RPMI7951 (cell line): ENCODE data around the gene MAGI2. TPM values are rescaled to one million over a fixed set of nuclear protein-coding genes. Genes with fewer than 3 reads are reported as not detected.
"Not testable (repeated sequence)": the region's sequence is repeated elsewhere in the genome, so short reads cannot be mapped to it uniquely, and the experiment has no call there.

Source experiments
- DNase-seq: peaks from one replicate; pipeline ENCODE4 v3.0.0-alpha.2; 2012; ENCODE audit warnings: low read depth
- total RNA-seq: library from RNA; depleted of rRNA; stranded (reverse); fragments of >200 nt; shearing (Covaris generic); gene quantifications from 2 replicates; pipeline ENCODE4 v1.2.3, GENCODE V29; 2014

MAGI2 gene
- total RNA-seq, 1 experiment from 2014 or later = 1.1 TPM

GRCh38 chr7:78301407-78301806 is 1152.1 kb downstream of the MAGI2 start:
- DNase-seq = no peak

- DNase-seq = no peak
Observed at GRCh38 chr7:78299088-78299487, 1154.4 kb downstream of the MAGI2 start.

GRCh38 chr7:78296644-78297371 is 1156.7 kb downstream of the MAGI2 start:
- DNase-seq = no peak

- no peak for DNase-seq
Observed at GRCh38 chr7:78296046-78296597, 1157.3 kb downstream of the MAGI2 start.

- DNase-seq = not testable (repeated sequence)
Observed at GRCh38 chr7:78289471-78289870, 1164.0 kb downstream of the MAGI2 start.

GRCh38 chr7:78284945-78285344 is 1168.5 kb downstream of the MAGI2 start:
- DNase-seq = no peak

- no peak for DNase-seq
Observed at GRCh38 chr7:78280276-78280675, 1173.2 kb downstream of the MAGI2 start.

- DNase-seq = no peak
Observed at GRCh38 chr7:78279457-78279856, 1174.0 kb downstream of the MAGI2 start.

GRCh38 chr7:78279032-78279431 is 1174.4 kb downstream of the MAGI2 start:
- DNase-seq = peak; percentile 51

GRCh38 chr7:78267141-78267540 is 1186.3 kb downstream of the MAGI2 start:
- DNase-seq = no peak

GRCh38 chr7:78265486-78265885 is 1188.0 kb downstream of the MAGI2 start:
- no peak for DNase-seq

GRCh38 chr7:78265071-78265470 is 1188.4 kb downstream of the MAGI2 start:
- no peak for DNase-seq

- DNase-seq = no peak
Observed at GRCh38 chr7:78264105-78264504, 1189.4 kb downstream of the MAGI2 start.

- no peak for DNase-seq
Observed at GRCh38 chr7:78261739-78262138, 1191.7 kb downstream of the MAGI2 start.

GRCh38 chr7:78261302-78261701 is 1192.2 kb downstream of the MAGI2 start:
- no peak for DNase-seq

GRCh38 chr7:78260826-78261225 is 1192.6 kb downstream of the MAGI2 start:
- no peak for DNase-seq

GRCh38 chr7:78254726-78255055 is 1198.8 kb downstream of the MAGI2 start:
- no peak for DNase-seq

- no peak for DNase-seq
Observed at GRCh38 chr7:78253850-78254725, 1199.4 kb downstream of the MAGI2 start.

- no peak for DNase-seq
Observed at GRCh38 chr7:78248867-78249266, 1204.6 kb downstream of the MAGI2 start.

- no peak for DNase-seq
Observed at GRCh38 chr7:78247910-78248689, 1205.4 kb downstream of the MAGI2 start.

GRCh38 chr7:78240179-78240578 is 1213.3 kb downstream of the MAGI2 start:
- DNase-seq = not testable (repeated sequence)

GRCh38 chr7:78234634-78235033 is 1218.8 kb downstream of the MAGI2 start:
- no peak for DNase-seq
